HPDE6-E6E7 (cell line): Measurements from ENCODE around the gene SNX24.
"Not testable (repeated sequence)": the region's sequence is repeated elsewhere in the genome, so short reads cannot be mapped to it uniquely, and the experiment has no call there.

Source experiments
- DNase-seq: peaks from one replicate; pipeline ENCODE4 v3.0.0; 2011; ENCODE audit warnings: missing footprints; ENCODE audit errors: extremely low spot score

Gene SNX24

GRCh38 chr5:122845229-122846050 lies at the start of gene SNX24:
Gene SNX24, plus strand, starts transcription at chr5:122845613. Its CDS starts 21 bp downstream, at chr5:122845634.
- DNase-seq, result peak; percentile 65

GRCh38 chr5:122805481-122805880 lies 39.9 kb upstream of the SNX24 start:
- no peak for DNase-seq

- DNase-seq, result no peak
Observed at GRCh38 chr5:122810405-122810804, 35.0 kb upstream of the SNX24 start.

- no peak for DNase-seq
Observed at GRCh38 chr5:122815218-122815767, 30.1 kb upstream of the SNX24 start.

- DNase-seq, result no peak
Observed at GRCh38 chr5:122816756-122817155, 28.7 kb upstream of the SNX24 start.

GRCh38 chr5:122831984-122832383 lies 13.4 kb upstream of the SNX24 start:
- no peak for DNase-seq

GRCh38 chr5:122835681-122836080 lies 9.7 kb upstream of the SNX24 start:
- DNase-seq, result no peak

GRCh38 chr5:122836947-122837346 lies 8.5 kb upstream of the SNX24 start:
- DNase-seq, result no peak

GRCh38 chr5:122839731-122840130 lies 5.7 kb upstream of the SNX24 start:
- no peak for DNase-seq

- DNase-seq, result no peak
Observed at GRCh38 chr5:122842016-122842580, 3.3 kb upstream of the SNX24 start.

GRCh38 chr5:122844136-122844909 lies 1.1 kb upstream of the SNX24 start:
- no peak for DNase-seq

GRCh38 chr5:122844910-122845228 lies 544 bp upstream of the SNX24 start:
- no peak for DNase-seq

- DNase-seq, result peak; percentile 40
Observed at GRCh38 chr5:122846051-122846550, 688 bp downstream of the SNX24 start.

- DNase-seq, result no peak
Observed at GRCh38 chr5:122847687-122848081, 2.3 kb downstream of the SNX24 start.

- peak; percentile 19 for DNase-seq
Observed at GRCh38 chr5:122849771-122850170, 4.4 kb downstream of the SNX24 start.

- not testable (repeated sequence) for DNase-seq
Observed at GRCh38 chr5:122857538-122857937, 12.1 kb downstream of the SNX24 start.

- DNase-seq, result no peak
Observed at GRCh38 chr5:122858451-122858850, 13.0 kb downstream of the SNX24 start.

- no peak for DNase-seq
Observed at GRCh38 chr5:122863240-122863639, 17.8 kb downstream of the SNX24 start.

GRCh38 chr5:122863721-122864120 lies 18.3 kb downstream of the SNX24 start:
- no peak for DNase-seq

GRCh38 chr5:122864400-122864799 lies 19.0 kb downstream of the SNX24 start:
- DNase-seq, result no peak

GRCh38 chr5:122864842-122865241 lies 19.4 kb downstream of the SNX24 start:
- DNase-seq, result no peak

GRCh38 chr5:122870219-122870856 lies 24.9 kb downstream of the SNX24 start:
- DNase-seq, result no peak
